Neutrophil (primary cell): ENCODE measurements around the gene SPON1.

Experiments
- H3K27ac ChIP-seq: fragments of 200-600 bp; sonication (generic); 2 replicates; pipeline ENCODE4 v1.5.1; 2016; ENCODE audit warnings: mild to moderate bottlenecking, moderate library complexity
- H3K27me3 ChIP-seq: fragments of 200-600 bp; sonication (generic); 2 replicates; pipeline ENCODE4 v1.6.0; 2016; ENCODE audit warnings: mild to moderate bottlenecking
- H3K36me3 ChIP-seq: fragments of 200-600 bp; sonication (generic); 2 replicates; pipeline ENCODE4 v1.5.1; 2017
- H3K4me1 ChIP-seq, 2 experiments: fragments of 200-600 bp in 1 of 2; sonication (generic) in 1 of 2; 1 replicate in 1 of 2; 2 replicates in 1 of 2; pipeline versions ENCODE4 v1.5.1 to v1.6.1; 2013 to 2016; ENCODE audit warnings: low read depth in 1 of 2, low read length in 1 of 2, mild to moderate bottlenecking in 1 of 2, moderate library complexity in 1 of 2; ENCODE audit not compliant: control insufficient read depth in 1 of 2, insufficient read depth in 1 of 2
- H3K4me3 ChIP-seq, 2 experiments: fragments of 200-600 bp in 1 of 2; sonication (generic) in 1 of 2; 1 replicate in 1 of 2; 2 replicates in 1 of 2; pipeline ENCODE4 v1.5.1; 2013 to 2016; ENCODE audit warnings: low read depth in 1 of 2, low read length in 1 of 2, mild to moderate bottlenecking in 1 of 2, moderate library complexity in 1 of 2
- H3K9me3 ChIP-seq: fragments of 200-600 bp; sonication (generic); 2 replicates; pipeline ENCODE4 v1.5.1; 2016
- TF ChIP-seq, protein P1 (sequence below): fragments of 200-600 bp; sonication (generic); IDR thresholded peaks from 2 replicates; pipeline ENCODE4 v1.5.1; 2016; ENCODE audit warnings: antibody characterized with exemption

The SPON1 gene

GRCh38 chr11:13962562-13963168 lies at the start of gene SPON1:
Gene SPON1, plus strand, starts transcription at chr11:13962723. Its CDS starts 182 bp downstream, at chr11:13962905.
- H3K36me3 ChIP-seq, result no peaks in the 10 kb centered on the region

DNA sequence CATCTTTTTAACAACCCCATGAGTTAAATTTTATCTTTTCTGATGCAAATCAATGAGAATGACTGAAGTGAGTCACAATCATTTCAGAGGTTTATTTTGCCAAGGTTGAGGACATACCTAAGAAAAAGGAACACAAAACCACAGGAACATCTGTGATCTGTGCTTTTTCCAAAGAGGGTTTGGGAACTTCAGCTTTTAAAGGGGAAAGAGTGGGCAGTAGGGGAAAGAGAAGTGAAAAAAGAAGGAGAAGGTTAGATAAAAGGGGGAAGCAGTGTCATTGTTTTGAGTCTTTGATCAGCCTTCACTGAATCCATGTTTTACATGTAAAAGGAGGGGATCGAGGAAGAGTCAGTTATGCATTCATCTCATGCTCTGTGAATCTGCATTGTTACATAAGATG lies 45.3 kb upstream of the SPON1 start:
- Histone ChIP-seq H3K27ac (no peak overlapping the region), H3K27me3 (no peaks in the 10 kb centered on the region), H3K4me3 (no peak overlapping the region), H3K36me3 (no peaks in the 10 kb centered on the region), H3K4me1 (no peaks in the 10 kb centered on the region), H3K9me3 (no peaks in the 10 kb centered on the region)
- TF ChIP-seq, protein P1, sequence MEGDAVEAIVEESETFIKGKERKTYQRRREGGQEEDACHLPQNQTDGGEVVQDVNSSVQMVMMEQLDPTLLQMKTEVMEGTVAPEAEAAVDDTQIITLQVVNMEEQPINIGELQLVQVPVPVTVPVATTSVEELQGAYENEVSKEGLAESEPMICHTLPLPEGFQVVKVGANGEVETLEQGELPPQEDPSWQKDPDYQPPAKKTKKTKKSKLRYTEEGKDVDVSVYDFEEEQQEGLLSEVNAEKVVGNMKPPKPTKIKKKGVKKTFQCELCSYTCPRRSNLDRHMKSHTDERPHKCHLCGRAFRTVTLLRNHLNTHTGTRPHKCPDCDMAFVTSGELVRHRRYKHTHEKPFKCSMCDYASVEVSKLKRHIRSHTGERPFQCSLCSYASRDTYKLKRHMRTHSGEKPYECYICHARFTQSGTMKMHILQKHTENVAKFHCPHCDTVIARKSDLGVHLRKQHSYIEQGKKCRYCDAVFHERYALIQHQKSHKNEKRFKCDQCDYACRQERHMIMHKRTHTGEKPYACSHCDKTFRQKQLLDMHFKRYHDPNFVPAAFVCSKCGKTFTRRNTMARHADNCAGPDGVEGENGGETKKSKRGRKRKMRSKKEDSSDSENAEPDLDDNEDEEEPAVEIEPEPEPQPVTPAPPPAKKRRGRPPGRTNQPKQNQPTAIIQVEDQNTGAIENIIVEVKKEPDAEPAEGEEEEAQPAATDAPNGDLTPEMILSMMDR, result no peak

More at GRCh38 chr11:13962562-13963168, at the start of gene SPON1:
- Histone ChIP-seq H3K27ac (no peak within 1 kb of the TSS), H3K4me1 (no peaks in the 10 kb centered on the region), H3K27me3 (peaks cover 100% of the 10 kb centered on the region), H3K9me3 (no peaks in the 10 kb centered on the region), H3K4me3 (no peak within 1 kb of the TSS)
- TF ChIP-seq, protein P1, result no peak

DNA sequence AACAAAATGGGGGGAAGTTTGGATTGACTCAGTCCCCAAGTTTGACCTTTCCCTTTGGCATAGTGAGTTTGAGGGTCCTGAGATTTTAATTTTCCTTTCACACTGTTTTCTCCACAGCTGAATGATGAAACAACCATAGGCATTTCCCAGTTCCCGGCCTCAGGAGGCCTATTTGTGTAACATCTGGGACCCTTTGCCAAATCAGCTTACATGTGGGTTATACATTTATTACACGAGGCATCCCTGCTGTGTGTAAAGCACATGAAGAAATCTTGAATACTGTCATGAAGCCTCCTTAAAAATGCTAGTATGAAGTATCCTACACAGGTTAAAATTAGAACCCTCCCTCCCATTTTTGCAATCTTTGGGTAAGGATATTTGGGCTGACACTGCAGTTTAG lies 44.6 kb upstream of the SPON1 start:
- Histone ChIP-seq H3K27me3 (no peaks in the 10 kb centered on the region), H3K4me3 (no peak overlapping the region), H3K36me3 (no peaks in the 10 kb centered on the region), H3K27ac (no peak overlapping the region), H3K4me1 (no peaks in the 10 kb centered on the region), H3K9me3 (no peaks in the 10 kb centered on the region)
- TF ChIP-seq, protein P1, result no peak

- Histone ChIP-seq H3K27me3 (no peaks in the 10 kb centered on the region), H3K36me3 (no peaks in the 10 kb centered on the region), H3K9me3 (no peaks in the 10 kb centered on the region), H3K4me1 (peaks cover 0 to 3% of the 10 kb centered on the region in 2 experiments), H3K27ac (no peak overlapping the region), H3K4me3 (no peak overlapping the region)
- TF ChIP-seq, protein P1, result no peak
Observed at GRCh38 chr11:13920756-13921155, 41.8 kb upstream of the SPON1 start.

DNA sequence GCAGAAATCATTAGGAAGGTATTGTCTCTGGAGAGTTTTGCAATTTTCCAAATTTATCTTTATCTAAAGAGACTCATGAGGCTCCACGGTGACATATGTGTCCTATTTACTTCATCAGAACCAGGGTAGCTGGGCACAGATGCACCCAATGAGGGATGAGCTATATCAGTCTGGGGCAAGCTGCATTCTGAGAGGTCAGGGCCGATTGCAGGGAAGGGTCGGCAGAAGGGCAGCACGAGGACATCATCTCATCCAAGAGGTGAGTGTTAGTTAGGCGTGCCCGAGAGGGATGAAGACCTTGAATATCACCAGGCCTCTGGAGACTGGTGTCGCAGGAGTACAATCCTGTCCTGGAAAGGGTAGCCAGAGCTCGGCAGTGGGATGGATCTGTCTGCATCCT lies 41.0 kb upstream of the SPON1 start:
- Histone ChIP-seq H3K27me3 (no peaks in the 10 kb centered on the region), H3K4me1 (peaks cover 0 to 3% of the 10 kb centered on the region in 2 experiments), H3K9me3 (no peaks in the 10 kb centered on the region), H3K27ac (no peak overlapping the region), H3K4me3 (no peak overlapping the region), H3K36me3 (no peaks in the 10 kb centered on the region)
- TF ChIP-seq, protein P1, result no peak
